ENCODE data around the gene JRKL. TPM values are rescaled to one million over a fixed set of nuclear protein-coding genes. Genes with fewer than 3 reads are reported as not detected.
"Not testable (repeated sequence)": the region's sequence is repeated elsewhere in the genome, so short reads cannot be mapped to it uniquely, and the experiment has no call there.

Gene JRKL
- total RNA-seq, 2 donors from 2014 or later: 5.9 to 9.8 TPM

DNA sequence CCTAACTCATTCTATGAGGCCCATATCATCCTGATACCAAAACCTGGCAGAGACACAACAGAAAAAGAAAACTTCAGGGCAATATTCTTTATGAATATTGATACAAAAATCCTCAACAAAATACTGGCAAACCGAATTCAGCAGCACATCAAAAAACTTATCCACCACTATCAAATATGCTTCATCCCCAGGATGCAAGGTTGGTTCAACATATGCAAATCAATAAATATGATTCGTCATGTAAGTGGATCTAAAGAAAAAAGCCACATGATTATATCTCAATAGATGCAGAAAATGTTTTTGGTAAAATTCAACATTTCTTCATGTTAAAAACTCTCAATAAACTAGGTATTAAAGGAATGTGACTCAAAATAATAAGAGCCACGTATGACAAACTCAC lies 40.9 kb downstream of the JRKL start:
- no peaks in the 10 kb centered on the region for H3K27me3 ChIP-seq (replicated peaks; ENCODE audit: insufficient read depth)
- intact Hi-C loops (cut with DNase I): no loop called here
- no peaks in the 10 kb centered on the region for H3K36me3 ChIP-seq
- no peaks in the 10 kb centered on the region for H3K9me3 ChIP-seq
- H3K4me1 ChIP-seq (replicated peaks): no peaks in the 10 kb centered on the region
- no peak for DNase-seq (ENCODE audit: low spot score)
- 86% methylated on average over 3 of the region's 3 CpGs for WGBS
- TF ChIP-seq POLR2A (IDR thresholded peaks at IDR 0.05) (no peak), POLR2AphosphoS5 (IDR thresholded peaks at IDR 0.05) (no peak)
- TF ChIP-seq, protein P1, sequence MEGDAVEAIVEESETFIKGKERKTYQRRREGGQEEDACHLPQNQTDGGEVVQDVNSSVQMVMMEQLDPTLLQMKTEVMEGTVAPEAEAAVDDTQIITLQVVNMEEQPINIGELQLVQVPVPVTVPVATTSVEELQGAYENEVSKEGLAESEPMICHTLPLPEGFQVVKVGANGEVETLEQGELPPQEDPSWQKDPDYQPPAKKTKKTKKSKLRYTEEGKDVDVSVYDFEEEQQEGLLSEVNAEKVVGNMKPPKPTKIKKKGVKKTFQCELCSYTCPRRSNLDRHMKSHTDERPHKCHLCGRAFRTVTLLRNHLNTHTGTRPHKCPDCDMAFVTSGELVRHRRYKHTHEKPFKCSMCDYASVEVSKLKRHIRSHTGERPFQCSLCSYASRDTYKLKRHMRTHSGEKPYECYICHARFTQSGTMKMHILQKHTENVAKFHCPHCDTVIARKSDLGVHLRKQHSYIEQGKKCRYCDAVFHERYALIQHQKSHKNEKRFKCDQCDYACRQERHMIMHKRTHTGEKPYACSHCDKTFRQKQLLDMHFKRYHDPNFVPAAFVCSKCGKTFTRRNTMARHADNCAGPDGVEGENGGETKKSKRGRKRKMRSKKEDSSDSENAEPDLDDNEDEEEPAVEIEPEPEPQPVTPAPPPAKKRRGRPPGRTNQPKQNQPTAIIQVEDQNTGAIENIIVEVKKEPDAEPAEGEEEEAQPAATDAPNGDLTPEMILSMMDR (IDR thresholded peaks at IDR 0.05): no peak
- H3K4me3 ChIP-seq: no peak overlapping the region
- H3K27ac ChIP-seq: no peak overlapping the region

DNA sequence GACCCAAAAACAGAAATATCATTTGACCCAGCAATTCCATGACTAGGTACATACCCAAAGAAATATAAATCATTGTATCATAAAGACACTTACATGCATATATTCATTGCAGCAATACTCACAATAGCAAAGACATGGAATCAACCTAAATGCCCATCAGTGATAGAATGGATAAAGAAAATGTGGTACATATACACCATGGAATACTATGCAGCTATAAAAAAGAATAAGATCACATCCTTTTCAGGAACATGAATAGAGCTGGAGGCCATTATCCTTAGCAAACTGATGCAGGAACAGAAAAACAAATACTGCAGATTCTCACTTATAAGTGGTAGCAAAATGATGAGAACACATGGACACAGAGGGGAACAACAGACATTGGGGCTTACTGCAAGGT lies 42.8 kb downstream of the JRKL start:
- H3K4me3 ChIP-seq; H3K27ac ChIP-seq; intact Hi-C loops (cut with DNase I); H3K36me3 ChIP-seq; H3K9me3 ChIP-seq; DNase-seq (ENCODE audit: low spot score); H3K4me1 ChIP-seq (replicated peaks); H3K27me3 ChIP-seq (replicated peaks; ENCODE audit: insufficient read depth): not testable (repeated sequence)

MicroRNAs encoded within 50 kb of the gene (microRNA counts, 767-probe panel; counts per million panel counts)
- 268 to 431 counts per million in 2 donors for microRNA hsa-miR-1260b

Small RNA genes lying within 50 kb of the gene (microRNA-seq; reads per million reads assigned to microRNA genes)
- gene MIR1260B: 0.50 reads per million

Small RNA genes lying within 50 kb of the gene (small RNA-seq; reads per million reads assigned to genes)
- 0 reads per million in 2 donors for gene MIR1260B

Other genes starting within 250 kb of the JRKL start
- 10 to 100 TPM; 28.9 to 30.4 TPM for gene MAML2, start 46.8 kb upstream of the JRKL start, total RNA-seq
- 10 to 100 TPM in 1 of 2 donors, 1 to 10 TPM in 1; 8.5 to 20.3 TPM for gene CCDC82, start 101 bp upstream of the JRKL start, total RNA-seq